ENCODE results near the gene EMP3. TPM values are rescaled to one million over a fixed set of nuclear protein-coding genes. Genes with fewer than 3 reads are reported as not detected.

EMP3 gene
- total and polyA plus RNA-seq, 9 of the 15 experiments (the other 6 are each of a cell fraction or from before 2014, with no cell fraction given), result 123 to 386 (median 296) TPM

DNA sequence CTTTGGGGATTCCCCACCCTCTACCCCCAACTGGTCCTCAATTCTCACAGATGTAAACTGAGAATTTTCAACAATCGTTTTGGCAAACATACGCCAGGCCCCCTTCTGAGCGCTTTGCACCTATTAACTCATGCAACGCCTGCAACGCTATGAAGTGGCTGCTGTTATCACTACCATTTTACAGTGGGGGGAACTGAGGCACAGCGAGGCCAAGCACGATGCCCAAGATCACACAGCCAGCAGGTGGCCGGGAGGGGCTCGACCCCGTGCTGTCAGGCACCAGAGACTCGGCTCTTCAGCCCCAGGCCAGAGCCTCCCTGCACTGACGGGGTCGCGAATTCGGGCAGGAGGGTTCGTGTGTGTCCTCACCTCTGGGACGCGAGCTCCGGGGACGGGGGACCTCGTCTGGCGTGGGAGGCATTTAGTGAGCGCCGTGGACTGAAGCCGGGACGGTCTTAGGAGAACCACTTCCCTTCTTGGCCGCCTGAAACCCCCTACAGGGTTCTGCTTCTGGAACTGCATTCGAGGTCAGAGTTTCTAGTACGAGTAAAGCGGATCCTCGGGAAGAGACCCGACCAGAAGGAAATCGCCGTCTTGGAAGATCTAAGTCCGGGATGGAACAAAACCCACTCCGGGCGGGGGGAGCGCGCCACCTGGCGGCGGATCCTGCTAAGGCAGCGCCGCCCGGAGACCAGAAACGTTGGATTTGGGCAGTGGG is 34.4 kb upstream of the EMP3 start (continued):
- TF ChIP-seq KDM2B (CRISPR knock-in tag; IDR thresholded peaks at IDR 0.05) (peak; percentile 65; the same call in 1 of the 2 replicates), RBBP5 (IDR thresholded peaks at IDR 0.05; ENCODE audit: borderline replicate concordance, insufficient read depth, low read length, poor library complexity, severe bottlenecking) (no peak), NFRKB (IDR thresholded peaks at IDR 0.05; ENCODE audit: low read depth) (no peak), STAG1 (CRISPR knock-in tag; IDR thresholded peaks at IDR 0.05; ENCODE audit: borderline replicate concordance) (peak; percentile 63; the same call in 1 of the 2 replicates), NONO (IDR thresholded peaks at IDR 0.05; ENCODE audit: low read depth in 2 of 2, low read length in 1 of 2) (peak in 1 of 2 experiments; percentile 24; a peak in 1 of 4 replicates), GABPB1 (CRISPR knock-in tag; IDR thresholded peaks at IDR 0.05) (0 out of 2 replicates have a peak, but pooled peaks have one; percentile 19), ZKSCAN1 (IDR thresholded peaks at IDR 0.05; ENCODE audit: low read depth, low read length) (peak; percentile 17; the same call in 1 of the 2 replicates), ZNF707 (CRISPR knock-in tag; conservative IDR thresholded peaks at IDR 0.05) (no peak), YY1 (IDR thresholded peaks at IDR 0.05; ENCODE audit: borderline replicate concordance in 1 of 3, control insufficient read depth in 1 of 3, extremely low read depth in 1 of 3, insufficient read depth in 3 of 3, insufficient read length in 1 of 3, insufficient replicate concordance in 2 of 3, low read depth in 1 of 3, low read length in 2 of 3) (peak in 1 of 3 experiments; percentile 18), ARID2 (IDR thresholded peaks at IDR 0.05) (peak; percentile 51; the same call in 1 of the 2 replicates), ZNF696 (CRISPR knock-in tag; conservative IDR thresholded peaks at IDR 0.05) (no peak), XRCC5 (IDR thresholded peaks at IDR 0.05; ENCODE audit: low read depth, low read length) (peak; percentile 88; the same call in 1 of the 2 replicates), MTA1 (IDR thresholded peaks at IDR 0.05; ENCODE audit: borderline replicate concordance) (peak; percentile 49; the same call in 1 of the 2 replicates), CHD1 (IDR thresholded peaks at IDR 0.05; ENCODE audit: low read length) (no peak), OTX1 (CRISPR knock-in tag; IDR thresholded peaks at IDR 0.05) (0 out of 2 replicates have a peak, but pooled peaks have one; percentile 20), MIER1 (IDR thresholded peaks at IDR 0.05; ENCODE audit: low read depth) (0 out of 2 replicates have a peak, but pooled peaks have one; percentile 43), ZNF717 (CRISPR knock-in tag; IDR thresholded peaks at IDR 0.05) (no peak), ZNF24 (IDR thresholded peaks at IDR 0.05) (peak; percentile 19; the same call in 1 of the 2 replicates)
- TF ChIP-seq, protein P1, sequence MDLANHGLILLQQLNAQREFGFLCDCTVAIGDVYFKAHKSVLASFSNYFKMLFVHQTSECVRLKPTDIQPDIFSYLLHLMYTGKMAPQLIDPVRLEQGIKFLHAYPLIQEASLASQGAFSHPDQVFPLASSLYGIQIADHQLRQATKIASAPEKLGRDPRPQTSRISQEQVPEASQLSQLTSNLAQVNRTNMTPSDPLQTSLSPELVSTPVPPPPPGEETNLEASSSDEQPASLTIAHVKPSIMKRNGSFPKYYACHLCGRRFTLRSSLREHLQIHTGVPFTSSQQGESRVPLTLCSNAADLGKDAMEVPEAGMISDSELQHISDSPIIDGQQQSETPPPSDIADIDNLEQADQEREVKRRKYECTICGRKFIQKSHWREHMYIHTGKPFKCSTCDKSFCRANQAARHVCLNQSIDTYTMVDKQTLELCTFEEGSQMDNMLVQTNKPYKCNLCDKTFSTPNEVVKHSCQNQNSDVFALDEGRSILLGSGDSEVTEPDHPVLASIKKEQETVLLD (IDR thresholded peaks at IDR 0.05), result 0 out of 2 replicates have a peak, but pooled peaks have one; percentile 33

All from K562 (cell line).